Ovary (tissue), 9 donors: Measurements from ENCODE around the gene AMER2. TPM values are rescaled to one million over a fixed set of nuclear protein-coding genes. Genes with fewer than 3 reads are reported as not detected.

Experiments used
- DNase-seq, 5 donors: peaks; one replicate each; pipeline ENCODE4 v3.0.0-alpha.2; 2019 to 2020
- H3K27ac ChIP-seq, 2 donors: fragments of 200-600 bp; one replicate each; pipeline versions ENCODE4 v1.5.1 to v1.8.0; 2019 to 2022
- H3K27me3 ChIP-seq: fragments of 200-600 bp; one replicate; pipeline ENCODE4 v1.8.0; 2022
- H3K36me3 ChIP-seq: fragments of 200-600 bp; sonication (generic); one replicate; pipeline ENCODE4 v1.5.1; 2019
- H3K4me1 ChIP-seq: one replicate; pipeline ENCODE4 v1.8.1; 2013; ENCODE audit warnings: mild to moderate bottlenecking, moderate library complexity; ENCODE audit not compliant: insufficient read depth
- H3K4me3 ChIP-seq: fragments of 200-600 bp; sonication (generic); one replicate; pipeline ENCODE4 v1.5.1; 2017
- H3K9me3 ChIP-seq, 2 donors: fragments of 200-600 bp in 1 of 2; sonication (generic) in 1 of 2; one replicate each; pipeline versions ENCODE4 v1.5.1 to v1.8.1; 2013 to 2019; ENCODE audit warnings: mild to moderate bottlenecking in 1 of 2, moderate library complexity in 1 of 2
- CTCF ChIP-seq, 3 donors: fragments of 450-650 bp in 2 of 3; fragments of 200-600 bp in 1 of 3; IDR thresholded peaks; one replicate each; pipeline versions ENCODE4 v1.5.1 to v1.8.0; 2016 to 2022; ENCODE audit warnings: antibody characterized with exemption in 3 of 3, mild to moderate bottlenecking in 1 of 3
- EP300 ChIP-seq: sonication (generic); formaldehyde crosslinking; IDR thresholded peaks from one replicate; pipeline ENCODE4 v1.6.1; 2017; ENCODE audit warnings: antibody characterized with exemption
- POLR2A ChIP-seq: fragments of 450-650 bp; IDR thresholded peaks from one replicate; pipeline ENCODE4 v1.6.1; 2017; ENCODE audit warnings: antibody characterized with exemption, mild to moderate bottlenecking, moderate library complexity
- WGBS, 3 donors: extraction: QIAGEN DNeasy Blood & Tissue Kit in 1 of 3; methylation state at CpG; one replicate each; pipeline versions ENCODE4 v1.1.5 to v1.1.7; 2013 to 2017; 5-methylcytosine and 5-hydroxymethylcytosine counted together
- intact Hi-C, 4 donors: fragments of 100-400 bp; cut with DNase I; formaldehyde crosslinking; loops; one replicate each; pipeline versions ENCODE4 v1.11.0 to v1.15.1; 2022 to 2023
- polyA plus RNA-seq, 2 donors: library from polyadenylated mRNA; stranded (reverse); fragments of 200-250 nt in 1 of 2; fragments of 350-450 nt in 1 of 2; fragmentation: Illumina TruSeq in 1 of 2; extraction: RNeasy Lipid Tissue Mini Kit (QIAGEN cat#74804) in 1 of 2; gene quantifications; one replicate each; pipeline ENCODE4 v1.2.3, GENCODE V29; 2013 to 2014
- total RNA-seq, 7 donors: library from RNA; depleted of rRNA in 2 of 7; stranded (reverse); fragments of >200 nt in 2 of 7; fragmentation: NEBNext Ultra II Directional in 3 of 7; extraction: Animal tissue kit (Norgen Biotek cat#: 25700) in 3 of 7; gene quantifications; one replicate each; pipeline versions ENCODE4 v1.1.0 to v1.2.4, GENCODE V29; 2016 to 2023
- donor health status: DM: no; HTN: no; CAD: no; lungs with moderate emphysema.
- donor health status: DM: no; HTN: no; CAD: no.
- donor health status: Bipolar disorder and iron deficiency.
- donor health status: DM: yes; HTN: yes; CAD: no.
- donor health status: DM: no; HTN: no; CAD: no.
- donor health status: DM: yes; HTN: yes; CAD: no.

Gene AMER2
- total and polyA plus RNA-seq, 9 donors, result under 0.01 to 0.05 (median 0.04) TPM; not detected in 5

DNA sequence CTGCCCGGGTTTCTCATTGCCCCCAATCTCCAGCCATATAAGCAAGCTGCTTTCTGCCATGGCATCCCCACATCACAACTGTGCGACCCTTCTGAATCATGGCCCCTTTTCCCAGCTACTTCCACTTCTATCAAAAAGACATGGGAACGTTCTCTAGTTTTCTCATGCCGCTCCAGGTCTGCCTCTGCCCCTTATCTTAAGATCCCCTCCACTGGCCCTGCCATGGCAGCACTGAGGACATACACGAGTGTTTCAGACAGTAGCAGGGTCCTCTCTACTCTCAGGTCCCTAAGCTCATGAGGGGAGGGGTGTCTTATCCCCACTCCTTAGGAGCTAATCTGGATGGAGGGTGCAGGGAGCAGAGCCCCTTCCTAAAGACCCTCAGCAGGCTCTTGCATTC, 5.5 kb upstream of the AMER2 start:
- Histone ChIP-seq H3K9me3 (no peaks in the 10 kb centered on the region), H3K27ac (no peak overlapping the region), H3K27me3 (no peaks in the 10 kb centered on the region), H3K4me3 (no peak overlapping the region), H3K36me3 (no peaks in the 10 kb centered on the region), H3K4me1 (no peaks in the 10 kb centered on the region)
- 81 to 88% (median 86%) methylated on average over 5 of the region's 5 CpGs for WGBS, 3 donors
- intact Hi-C loops, result no loop called here
- no peak for DNase-seq
- TF ChIP-seq CTCF (IDR thresholded peaks at IDR 0.05), result no peak
- TF ChIP-seq POLR2A, result no peak

- no peak overlapping the region for H3K27ac ChIP-seq
- no peak for DNase-seq
- H3K36me3 ChIP-seq, result no peaks in the 10 kb centered on the region
- TF ChIP-seq EP300 (no peak), CTCF (IDR thresholded peaks at IDR 0.05) (no peak), POLR2A (no peak)
- intact Hi-C loops, result no loop called here
- no peaks in the 10 kb centered on the region for H3K4me1 ChIP-seq
- H3K9me3 ChIP-seq, result no peaks in the 10 kb centered on the region
- no peaks in the 10 kb centered on the region for H3K27me3 ChIP-seq
- no peak overlapping the region for H3K4me3 ChIP-seq
- 26 to 45% (median 40%) methylated on average over 1 of the region's 1 CpG for WGBS, 3 donors
Observed at GRCh38 chr13:25177012-25177411, 4.9 kb upstream of the AMER2 start.

GRCh38 chr13:25175431-25175830, 3.3 kb upstream of the AMER2 start:
- DNase-seq, result no peak
- H3K4me3 ChIP-seq, result no peak overlapping the region
- TF ChIP-seq POLR2A (no peak), EP300 (no peak), CTCF (IDR thresholded peaks at IDR 0.05) (no peak)
- H3K36me3 ChIP-seq, result no peaks in the 10 kb centered on the region
- no peaks in the 10 kb centered on the region for H3K9me3 ChIP-seq
- H3K27ac ChIP-seq, result no peak overlapping the region
- no peaks in the 10 kb centered on the region for H3K4me1 ChIP-seq
- WGBS, 3 donors, result 87 to 93% (median 92%) methylated on average over 3 of the region's 3 CpGs
- no peaks in the 10 kb centered on the region for H3K27me3 ChIP-seq
- intact Hi-C loops, result no loop called here

GRCh38 chr13:25175026-25175425, 2.9 kb upstream of the AMER2 start:
- intact Hi-C loops, result no loop called here
- H3K36me3 ChIP-seq, result no peaks in the 10 kb centered on the region
- no peak overlapping the region for H3K4me3 ChIP-seq
- 70 to 81% (median 76%) methylated on average over 9 of the region's 9 CpGs for WGBS, 3 donors
- no peak overlapping the region for H3K27ac ChIP-seq
- H3K9me3 ChIP-seq, result no peaks in the 10 kb centered on the region
- no peak for DNase-seq
- H3K27me3 ChIP-seq, result no peaks in the 10 kb centered on the region
- TF ChIP-seq POLR2A, result no peak
- TF ChIP-seq EP300, result no peak
- no peak for TF ChIP-seq CTCF (IDR thresholded peaks at IDR 0.05)
- no peaks in the 10 kb centered on the region for H3K4me1 ChIP-seq

- Histone ChIP-seq H3K27me3 (no peaks in the 10 kb centered on the region), H3K4me1 (no peaks in the 10 kb centered on the region), H3K9me3 (no peaks in the 10 kb centered on the region), H3K4me3 (no peak overlapping the region), H3K36me3 (no peaks in the 10 kb centered on the region), H3K27ac (no peak overlapping the region)
- TF ChIP-seq EP300, result no peak
- TF ChIP-seq CTCF (IDR thresholded peaks at IDR 0.05), result no peak
- no peak for TF ChIP-seq POLR2A
- DNase-seq, result no peak
- WGBS, 3 donors, result 64 to 72% (median 68%) methylated on average over 4 of the region's 4 CpGs
- intact Hi-C loops, result no loop called here
Observed at GRCh38 chr13:25174304-25174703, 2.2 kb upstream of the AMER2 start.
